ENCODE measurements around the gene KRTAP10-11.
"Not testable (repeated sequence)": the region's sequence is repeated elsewhere in the genome, so short reads cannot be mapped to it uniquely, and the experiment has no call there.

Gene KRTAP10-11

GRCh38 chr21:44658913-44659595 is 12.8 kb downstream of the KRTAP10-11 start:
- in situ Hi-C loops (cut with HindIII; ENCODE audit: low sequenced_read_pairs): no loop called here

- in situ Hi-C loops (cut with HindIII; ENCODE audit: low sequenced_read_pairs): loop anchor here (5.0 kb wide), 1 partner anchor 76 kb away; no protein-coding TSS in a partner anchor
Observed at GRCh38 chr21:44661567-44661966, 15.4 kb downstream of the KRTAP10-11 start.

GRCh38 chr21:44664691-44665090 is 18.5 kb downstream of the KRTAP10-11 start:
- in situ Hi-C loops (cut with HindIII; ENCODE audit: low sequenced_read_pairs): loop anchor here (5.0 kb wide), 1 partner anchor 73 kb away; no protein-coding TSS in a partner anchor

- in situ Hi-C loops (cut with HindIII; ENCODE audit: low sequenced_read_pairs): no loop called here
Observed at GRCh38 chr21:44666401-44667320, 20.4 kb downstream of the KRTAP10-11 start, which contains the start of gene KRTAP12-2. TSS of gene KRTAP12-2 (minus strand) at chr21:44666927. CDS start at chr21:44666886, 41 bp downstream.

- in situ Hi-C loops (cut with HindIII; ENCODE audit: low sequenced_read_pairs): no loop called here
Observed at GRCh38 chr21:44667612-44668011, 21.4 kb downstream of the KRTAP10-11 start.

- in situ Hi-C loops (cut with HindIII; ENCODE audit: low sequenced_read_pairs): no loop called here
Observed at GRCh38 chr21:44670642-44671432, 24.6 kb downstream of the KRTAP10-11 start.

- in situ Hi-C loops (cut with HindIII; ENCODE audit: low sequenced_read_pairs): no loop called here
Observed at GRCh38 chr21:44671911-44672310, 25.7 kb downstream of the KRTAP10-11 start.

- in situ Hi-C loops (cut with HindIII; ENCODE audit: low sequenced_read_pairs): no loop called here
Observed at GRCh38 chr21:44677881-44678280, 31.7 kb downstream of the KRTAP10-11 start.

GRCh38 chr21:44681152-44681551 is 34.9 kb downstream of the KRTAP10-11 start:
- in situ Hi-C loops (cut with HindIII; ENCODE audit: low sequenced_read_pairs): no loop called here

- in situ Hi-C loops (cut with HindIII; ENCODE audit: low sequenced_read_pairs): no loop called here
Observed at GRCh38 chr21:44681861-44682579, 35.8 kb downstream of the KRTAP10-11 start, which contains the start of gene KRTAP12-1. TSS of gene KRTAP12-1 (minus strand) at chr21:44682163. CDS start at chr21:44682123, 40 bp downstream.

GRCh38 chr21:44682580-44683151 is 36.5 kb downstream of the KRTAP10-11 start:
- in situ Hi-C loops (cut with HindIII; ENCODE audit: low sequenced_read_pairs): no loop called here

GRCh38 chr21:44684077-44684476 is 37.9 kb downstream of the KRTAP10-11 start:
- in situ Hi-C loops (cut with HindIII; ENCODE audit: low sequenced_read_pairs): no loop called here

- in situ Hi-C loops (cut with HindIII; ENCODE audit: low sequenced_read_pairs): no loop called here
Observed at GRCh38 chr21:44684483-44684882, 38.3 kb downstream of the KRTAP10-11 start.

GRCh38 chr21:44685050-44685449 is 38.8 kb downstream of the KRTAP10-11 start:
- in situ Hi-C loops (cut with HindIII; ENCODE audit: low sequenced_read_pairs): not testable (repeated sequence)

- in situ Hi-C loops (cut with HindIII; ENCODE audit: low sequenced_read_pairs): no loop called here
Observed at GRCh38 chr21:44686000-44686781, 40.0 kb downstream of the KRTAP10-11 start.

- in situ Hi-C loops (cut with HindIII; ENCODE audit: low sequenced_read_pairs): no loop called here
Observed at GRCh38 chr21:44686843-44687561, 40.8 kb downstream of the KRTAP10-11 start.

GRCh38 chr21:44687671-44688070 is 41.5 kb downstream of the KRTAP10-11 start:
- in situ Hi-C loops (cut with HindIII; ENCODE audit: low sequenced_read_pairs): no loop called here

- in situ Hi-C loops (cut with HindIII; ENCODE audit: low sequenced_read_pairs): loop anchor here (5.0 kb wide), 1 partner anchor 37 kb away; the partner anchor contains the start of gene KRTAP12-4
Observed at GRCh38 chr21:44689740-44690139, 43.5 kb downstream of the KRTAP10-11 start.
